SU-DHL-6 (cell line): ENCODE measurements around the gene CRPPA.
"Not testable (repeated sequence)": the region's sequence is repeated elsewhere in the genome, so short reads cannot be mapped to it uniquely, and the experiment has no call there.

Experiments
- EZH2phosphoT487 ChIP-seq: fragments of 200-600 bp; sonication (generic), shearing (Covaris generic); conservative IDR thresholded peaks from 2 replicates; pipeline ENCODE4 v1.6.1; 2018; ENCODE audit warnings: mild to moderate bottlenecking, antibody characterized with exemption, low read length, moderate library complexity, mixed read lengths
- TF ChIP-seq, protein P1 (sequence below): fragments of 200-600 bp; sonication (generic); IDR thresholded peaks from one replicate; pipeline ENCODE4 v1.5.1; 2017; ENCODE audit warnings: antibody characterized with exemption, mild to moderate bottlenecking, low read length, moderate library complexity; ENCODE audit not compliant: insufficient read depth, poor library complexity, severe bottlenecking

DNA sequence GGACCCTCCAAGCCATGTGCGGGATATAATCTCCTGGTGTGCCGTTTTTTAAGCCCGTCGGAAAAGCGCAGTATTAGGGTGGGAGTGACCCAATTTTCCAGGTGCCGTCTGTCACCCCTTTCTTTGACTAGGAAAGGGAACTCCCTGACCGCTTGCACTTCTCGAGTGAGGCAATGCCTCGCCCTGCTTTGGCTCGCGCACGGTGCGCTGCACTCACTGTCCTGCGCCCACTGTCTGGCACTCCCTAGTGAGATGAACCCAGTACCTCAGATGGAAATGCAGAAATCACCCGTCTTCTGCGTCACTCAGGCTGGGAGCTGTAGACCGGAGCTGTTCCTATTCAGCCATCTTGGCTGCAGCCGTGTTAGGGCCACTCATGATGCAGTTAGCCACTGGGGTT lies 37.6 kb downstream of the CRPPA start:
- TF ChIP-seq, protein P1, sequence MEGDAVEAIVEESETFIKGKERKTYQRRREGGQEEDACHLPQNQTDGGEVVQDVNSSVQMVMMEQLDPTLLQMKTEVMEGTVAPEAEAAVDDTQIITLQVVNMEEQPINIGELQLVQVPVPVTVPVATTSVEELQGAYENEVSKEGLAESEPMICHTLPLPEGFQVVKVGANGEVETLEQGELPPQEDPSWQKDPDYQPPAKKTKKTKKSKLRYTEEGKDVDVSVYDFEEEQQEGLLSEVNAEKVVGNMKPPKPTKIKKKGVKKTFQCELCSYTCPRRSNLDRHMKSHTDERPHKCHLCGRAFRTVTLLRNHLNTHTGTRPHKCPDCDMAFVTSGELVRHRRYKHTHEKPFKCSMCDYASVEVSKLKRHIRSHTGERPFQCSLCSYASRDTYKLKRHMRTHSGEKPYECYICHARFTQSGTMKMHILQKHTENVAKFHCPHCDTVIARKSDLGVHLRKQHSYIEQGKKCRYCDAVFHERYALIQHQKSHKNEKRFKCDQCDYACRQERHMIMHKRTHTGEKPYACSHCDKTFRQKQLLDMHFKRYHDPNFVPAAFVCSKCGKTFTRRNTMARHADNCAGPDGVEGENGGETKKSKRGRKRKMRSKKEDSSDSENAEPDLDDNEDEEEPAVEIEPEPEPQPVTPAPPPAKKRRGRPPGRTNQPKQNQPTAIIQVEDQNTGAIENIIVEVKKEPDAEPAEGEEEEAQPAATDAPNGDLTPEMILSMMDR, result not testable (repeated sequence)
- not testable (repeated sequence) for TF ChIP-seq EZH2phosphoT487
